ENCODE data around the gene ZFY. TPM values are rescaled to one million over a fixed set of nuclear protein-coding genes. Genes with fewer than 3 reads are reported as not detected.

Gene ZFY
- total RNA-seq, 3 donors from 2014 or later, result under 0.01 to 18.4 TPM; not detected in 1

DNA sequence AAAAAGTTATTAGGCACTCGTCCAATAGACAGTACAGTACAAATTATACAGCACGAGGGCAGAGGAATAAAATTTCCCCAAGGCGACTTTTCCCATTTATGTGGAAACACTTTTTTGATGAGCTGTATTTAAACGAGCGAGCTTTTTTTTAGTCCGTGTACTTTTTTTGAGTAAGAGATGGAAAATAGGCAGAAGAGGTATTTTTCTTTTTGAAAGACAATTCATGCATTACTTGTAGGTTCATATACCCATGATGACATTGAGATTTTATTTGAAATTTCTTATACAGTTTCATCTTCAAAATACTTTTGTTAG lies 1.2 kb downstream of the ZFY start:
- no peaks in the 10 kb centered on the region for H3K36me3 ChIP-seq
- intact Hi-C loops (cut with DNase I; ENCODE audit: low total_unique reads), result no loop called here
- TF ChIP-seq POLR2AphosphoS5 (IDR thresholded peaks at IDR 0.05), result no peak
- TF ChIP-seq, protein P1, sequence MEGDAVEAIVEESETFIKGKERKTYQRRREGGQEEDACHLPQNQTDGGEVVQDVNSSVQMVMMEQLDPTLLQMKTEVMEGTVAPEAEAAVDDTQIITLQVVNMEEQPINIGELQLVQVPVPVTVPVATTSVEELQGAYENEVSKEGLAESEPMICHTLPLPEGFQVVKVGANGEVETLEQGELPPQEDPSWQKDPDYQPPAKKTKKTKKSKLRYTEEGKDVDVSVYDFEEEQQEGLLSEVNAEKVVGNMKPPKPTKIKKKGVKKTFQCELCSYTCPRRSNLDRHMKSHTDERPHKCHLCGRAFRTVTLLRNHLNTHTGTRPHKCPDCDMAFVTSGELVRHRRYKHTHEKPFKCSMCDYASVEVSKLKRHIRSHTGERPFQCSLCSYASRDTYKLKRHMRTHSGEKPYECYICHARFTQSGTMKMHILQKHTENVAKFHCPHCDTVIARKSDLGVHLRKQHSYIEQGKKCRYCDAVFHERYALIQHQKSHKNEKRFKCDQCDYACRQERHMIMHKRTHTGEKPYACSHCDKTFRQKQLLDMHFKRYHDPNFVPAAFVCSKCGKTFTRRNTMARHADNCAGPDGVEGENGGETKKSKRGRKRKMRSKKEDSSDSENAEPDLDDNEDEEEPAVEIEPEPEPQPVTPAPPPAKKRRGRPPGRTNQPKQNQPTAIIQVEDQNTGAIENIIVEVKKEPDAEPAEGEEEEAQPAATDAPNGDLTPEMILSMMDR (IDR thresholded peaks at IDR 0.05), result no peak
- no peak for TF ChIP-seq POLR2A (IDR thresholded peaks at IDR 0.05)
- no peak for DNase-seq (ENCODE audit: low spot score in 2 of 2)
- no peaks in the 10 kb centered on the region for H3K4me1 ChIP-seq
- H3K27me3 ChIP-seq, result no peaks in the 10 kb centered on the region
- H3K9me3 ChIP-seq, result no peaks in the 10 kb centered on the region
- peak overlapping the region in 1 of 3 donors; percentile 62 for H3K4me3 ChIP-seq
- H3K27ac ChIP-seq, result no peak overlapping the region

DNA sequence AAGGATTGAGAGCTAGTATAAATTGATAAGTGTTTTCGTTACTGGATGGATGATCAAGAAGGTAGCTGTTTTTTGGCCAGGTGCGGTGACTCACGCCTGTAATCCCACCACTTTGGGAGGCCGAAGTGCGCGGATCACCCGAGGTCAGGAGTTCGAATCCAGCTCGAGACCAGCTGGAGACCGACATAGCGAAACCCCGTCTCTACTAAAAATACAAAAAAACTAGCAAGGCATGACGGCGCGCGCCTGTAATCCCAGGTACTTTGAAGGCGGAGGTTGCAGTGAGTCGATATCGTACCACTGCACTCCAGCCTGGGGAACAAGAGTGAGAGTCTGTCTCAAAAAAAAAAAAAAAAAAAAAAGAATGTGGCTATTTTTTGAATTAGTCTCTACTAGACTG lies 2.0 kb downstream of the ZFY start:
- intact Hi-C loops (cut with DNase I; ENCODE audit: low total_unique reads), result no loop called here
- no peak overlapping the region for H3K27ac ChIP-seq
- no peaks in the 10 kb centered on the region for H3K9me3 ChIP-seq
- no peak overlapping the region for H3K4me3 ChIP-seq
- TF ChIP-seq POLR2A (IDR thresholded peaks at IDR 0.05) (no peak), POLR2AphosphoS5 (IDR thresholded peaks at IDR 0.05) (no peak)
- TF ChIP-seq, protein P1 (IDR thresholded peaks at IDR 0.05), result no peak
- no peaks in the 10 kb centered on the region for H3K4me1 ChIP-seq
- no peak for DNase-seq (ENCODE audit: low spot score in 2 of 2)
- H3K36me3 ChIP-seq, result no peaks in the 10 kb centered on the region
- H3K27me3 ChIP-seq, result no peaks in the 10 kb centered on the region

DNA sequence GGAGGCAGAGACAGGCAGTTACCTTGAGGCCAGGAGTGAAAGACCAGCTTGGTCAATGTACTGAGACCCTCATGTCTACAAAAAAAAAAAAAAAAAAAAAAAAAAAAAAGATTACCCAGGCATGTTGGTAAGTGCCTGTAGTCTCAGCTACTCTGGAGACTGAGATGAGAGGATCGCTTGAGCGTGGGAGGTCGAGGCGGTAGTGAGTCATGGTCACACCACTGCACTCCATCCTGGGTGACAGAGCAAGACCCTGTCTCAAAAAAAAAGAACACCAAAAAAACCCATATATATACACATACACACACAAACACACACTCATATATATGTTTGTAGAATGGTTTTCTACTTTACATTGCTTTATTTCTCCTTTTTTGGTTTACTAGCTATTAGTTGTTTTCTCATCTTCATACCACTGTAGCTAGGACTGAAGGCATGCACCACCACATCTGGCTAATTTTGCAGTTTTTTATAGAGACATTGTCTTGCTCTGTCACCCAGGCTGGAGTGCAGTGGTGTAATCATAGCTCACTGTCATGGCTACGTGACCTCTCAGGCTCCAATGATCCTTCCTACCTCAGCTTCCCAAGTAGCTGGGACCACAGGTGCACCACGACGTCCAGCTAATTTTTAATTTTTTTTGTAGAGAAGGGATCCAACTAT lies 14.5 kb downstream of the ZFY start:
- intact Hi-C loops (cut with DNase I; ENCODE audit: low total_unique reads), result no loop called here
- Histone ChIP-seq H3K27ac (no peak overlapping the region), H3K27me3 (no peaks in the 10 kb centered on the region), H3K4me1 (no peaks in the 10 kb centered on the region), H3K9me3 (no peaks in the 10 kb centered on the region), H3K36me3 (no peaks in the 10 kb centered on the region), H3K4me3 (no peak overlapping the region)
- DNase-seq (ENCODE audit: low spot score in 2 of 2), result no peak
- TF ChIP-seq POLR2AphosphoS5 (IDR thresholded peaks at IDR 0.05) (no peak), POLR2A (IDR thresholded peaks at IDR 0.05) (no peak)
- TF ChIP-seq, protein P1 (IDR thresholded peaks at IDR 0.05), result no peak

- Histone ChIP-seq H3K4me3 (no peak overlapping the region), H3K9me3 (no peaks in the 10 kb centered on the region), H3K27ac (no peak overlapping the region), H3K36me3 (no peaks in the 10 kb centered on the region), H3K27me3 (no peaks in the 10 kb centered on the region), H3K4me1 (no peaks in the 10 kb centered on the region)
- intact Hi-C loops (cut with DNase I; ENCODE audit: low total_unique reads), result no loop called here
- no peak for DNase-seq (ENCODE audit: low spot score in 2 of 2)
- TF ChIP-seq, protein P1 (IDR thresholded peaks at IDR 0.05), result no peak
- TF ChIP-seq POLR2AphosphoS5 (IDR thresholded peaks at IDR 0.05) (no peak), POLR2A (IDR thresholded peaks at IDR 0.05) (no peak)
Measured at GRCh38 chrY:2950655-2951054, 15.5 kb downstream of the ZFY start.

GRCh38 chrY:2952912-2953311 lies 17.7 kb downstream of the ZFY start:
- no peaks in the 10 kb centered on the region for H3K27me3 ChIP-seq
- H3K9me3 ChIP-seq, result no peaks in the 10 kb centered on the region
- intact Hi-C loops (cut with DNase I; ENCODE audit: low total_unique reads), result no loop called here
- H3K4me3 ChIP-seq, result no peak overlapping the region
- no peak for DNase-seq (ENCODE audit: low spot score in 2 of 2)
- no peaks in the 10 kb centered on the region for H3K36me3 ChIP-seq
- no peaks in the 10 kb centered on the region for H3K4me1 ChIP-seq
- TF ChIP-seq, protein P1 (IDR thresholded peaks at IDR 0.05), result no peak
- TF ChIP-seq POLR2A (IDR thresholded peaks at IDR 0.05), result no peak
- no peak for TF ChIP-seq POLR2AphosphoS5 (IDR thresholded peaks at IDR 0.05)
- no peak overlapping the region for H3K27ac ChIP-seq

Data from breast epithelium (tissue), 4 donors.